Heart left ventricle (tissue), 13 donors: Measurements from ENCODE around the gene PLA2G2D.

Experiments
- CTCF ChIP-seq, 12 donors: fragments of 200-600 bp; sonication (generic) in 4 of 12; IDR thresholded peaks; one replicate each; pipeline versions ENCODE4 v1.5.0 to v1.8.0; 2018 to 2022; ENCODE audit warnings: antibody characterized with exemption in 12 of 12, mild to moderate bottlenecking in 5 of 12
- POLR2A ChIP-seq, 2 donors: fragments of 450-650 bp; IDR thresholded peaks; one replicate each; pipeline ENCODE4 v1.6.1; 2017; ENCODE audit warnings: antibody characterized with exemption in 2 of 2, mild to moderate bottlenecking in 2 of 2, moderate library complexity in 2 of 2
- donor health status: ischemic (EF 13 %, LVEDD 7.1; RV severe dilation, severe dysfunction).
- donor health status: DM: no; HTN: yes; CAD: no.
- donor health status: DM: no; HTN: no; CAD: no.
- donor health status: ischemic (EF 25% LVEDD 6.9; RV normal size, moderate dysfunction).
- donor health status: ischemic (EF 25% LVEDD 5.7; RV mildly dilated, moderate dysfunction).
- donor health status: ischemic (EF 35%, LVEDD 5.7; RV mildly dilated, moderate dysfunction).
- donor health status: nonischemic (EF 11% LVEDD 7.7; RV severe dilation, severe dysfunction).
- donor health status: DM: yes; HTN: yes; CAD: no.
- donor health status: PGD.
- donor health status: ischemic (EF 29% LVEDD 5.4; RV normal size, mild dysfunction).
- donor health status: nonischemic (EF 23%, LVEDD 6.1; RV moderate dilation, normal function).

GRCh38 chr1:20164694-20165202 lies 45.4 kb upstream of the PLA2G2D start:
- TF ChIP-seq POLR2A (IDR thresholded peaks at IDR 0.05) (no peak), CTCF (IDR thresholded peaks at IDR 0.05) (peak in 2 of 12 donors; percentile 17 to 30)
